Pancreas (tissue), 10 donors: ENCODE measurements around the gene BEST2. TPM values are rescaled to one million over a fixed set of nuclear protein-coding genes. Genes with fewer than 3 reads are reported as not detected.

Source experiments
- ATAC-seq, 4 donors: fragments of 200-7000 bp; cut with Tn5 transposase; one replicate each; pipeline versions ENCODE4 v1.8.0 to v1.9.1; 2020; ENCODE audit warnings: mild to moderate bottlenecking in 4 of 4, moderate library complexity in 4 of 4
- DNase-seq, 6 donors: peaks; one replicate each; pipeline ENCODE4 v3.0.0-alpha.2; 2020
- FAIRE-seq: peaks from 2 replicates; lab custom pipeline; 2012; peaks lifted over from hg19 to GRCh38; lab: Jason Lieb, UNC
- H3K27ac ChIP-seq, 4 donors: fragments of 200-600 bp; sonication (generic); 1 replicate in 3 of 4; 2 replicates in 1 of 4; pipeline versions ENCODE4 v1.5.0 to v1.8.0; 2020
- H3K27me3 ChIP-seq, 4 donors: fragments of 200-600 bp; one replicate each; pipeline ENCODE4 v1.8.0; 2021
- H3K36me3 ChIP-seq, 3 donors: fragments of 200-600 bp; sonication (generic) in 1 of 3; one replicate each; pipeline versions ENCODE4 v1.5.0 to v1.8.0; 2020 to 2021
- H3K4me1 ChIP-seq, 3 donors: fragments of 200-600 bp; one replicate each; pipeline ENCODE4 v1.8.0; 2021
- H3K4me3 ChIP-seq, 4 donors: fragments of 200-600 bp; sonication (generic) in 2 of 4; one replicate each; pipeline versions ENCODE4 v1.5.0 to v1.8.0; 2020 to 2021
- H3K9me3 ChIP-seq, 4 donors: fragments of 200-600 bp; one replicate each; pipeline ENCODE4 v1.8.0; 2021
- WGBS, 2 donors: extraction: QIAGEN DNeasy Blood & Tissue Kit; methylation state at CpG; one replicate each; pipeline ENCODE4 v1.1.7; 2013; 5-methylcytosine and 5-hydroxymethylcytosine counted together
- intact Hi-C, 3 donors: fragments of 100-400 bp; cut with DNase I; formaldehyde crosslinking; loops; one replicate each; pipeline versions ENCODE4 v1.11.1 to v1.14.2; 2022
- polyA plus RNA-seq, 2 donors: library from polyadenylated mRNA; stranded (reverse); fragments of 200-250 nt; gene quantifications; one replicate each; pipeline ENCODE4 v1.2.3, GENCODE V29; 2013
- total RNA-seq, 6 donors: library from RNA; stranded (reverse); fragmentation: NEBNext Ultra II Directional in 4 of 6; extraction: Animal tissue kit (Norgen Biotek cat#: 25700) in 4 of 6; gene quantifications; one replicate each; pipeline versions ENCODE4 v1.2.1 to v1.2.4, GENCODE V29; 2021 to 2023
- TF ChIP-seq, protein P1 (sequence below), 4 donors: fragments of 200-600 bp; sonication (generic) in 3 of 4; IDR thresholded peaks; one replicate each; pipeline versions ENCODE4 v1.5.0 to v1.8.0; 2021; ENCODE audit warnings: antibody characterized with exemption in 4 of 4
- donor health status: healthy with polysubstance abuse.
- donor health status: DM: no; HTN: no; CAD: no; lungs with moderate emphysema.
- donor health status: DM: no; HTN: no; CAD: no.
- donor health status: control.
- donor health status: control.
- donor health status: Bipolar disorder and iron deficiency.
- donor health status: DM: yes; HTN: yes; CAD: no.
- donor health status: DM: no; HTN: no; CAD: no.
- donor health status: DM: no; HTN: no; CAD: no.
- donor health status: DM: yes; HTN: yes; CAD: no.

The BEST2 gene
- total and polyA plus RNA-seq, 8 donors, result not detected

DNA sequence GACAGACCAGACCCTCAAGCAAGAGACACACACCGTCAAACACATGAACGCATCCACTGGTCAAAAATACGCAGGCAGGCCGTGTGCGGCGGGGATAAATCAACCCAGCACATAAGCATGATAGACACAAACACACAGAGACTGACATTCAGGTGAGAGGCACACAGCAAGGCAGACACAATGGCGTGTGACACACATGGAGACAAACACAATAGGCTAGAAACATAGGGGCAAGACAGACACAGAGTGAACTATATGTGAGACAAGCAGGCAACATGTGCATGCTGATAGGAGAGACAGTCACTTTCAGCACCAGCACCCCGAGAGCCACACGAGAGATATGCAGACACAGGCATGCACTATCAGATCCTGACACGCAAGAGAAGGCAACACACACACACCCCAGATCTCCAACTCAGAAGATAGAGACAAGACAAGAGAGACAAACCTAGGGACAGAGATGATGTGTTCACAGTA, 32.8 kb downstream of the BEST2 start:
- Histone ChIP-seq H3K4me3 (no peak overlapping the region), H3K27ac (peak overlapping the region; percentile 68 to 99 (median 84)), H3K4me1 (peaks cover 16 to 56% (median 23%) of the 10 kb centered on the region in 3 donors), H3K9me3 (no peaks in the 10 kb centered on the region), H3K36me3 (no peaks in the 10 kb centered on the region), H3K27me3 (no peaks in the 10 kb centered on the region)
- FAIRE-seq (no peak), ATAC-seq (no peak), DNase-seq (no peak)
- TF ChIP-seq, protein P1, sequence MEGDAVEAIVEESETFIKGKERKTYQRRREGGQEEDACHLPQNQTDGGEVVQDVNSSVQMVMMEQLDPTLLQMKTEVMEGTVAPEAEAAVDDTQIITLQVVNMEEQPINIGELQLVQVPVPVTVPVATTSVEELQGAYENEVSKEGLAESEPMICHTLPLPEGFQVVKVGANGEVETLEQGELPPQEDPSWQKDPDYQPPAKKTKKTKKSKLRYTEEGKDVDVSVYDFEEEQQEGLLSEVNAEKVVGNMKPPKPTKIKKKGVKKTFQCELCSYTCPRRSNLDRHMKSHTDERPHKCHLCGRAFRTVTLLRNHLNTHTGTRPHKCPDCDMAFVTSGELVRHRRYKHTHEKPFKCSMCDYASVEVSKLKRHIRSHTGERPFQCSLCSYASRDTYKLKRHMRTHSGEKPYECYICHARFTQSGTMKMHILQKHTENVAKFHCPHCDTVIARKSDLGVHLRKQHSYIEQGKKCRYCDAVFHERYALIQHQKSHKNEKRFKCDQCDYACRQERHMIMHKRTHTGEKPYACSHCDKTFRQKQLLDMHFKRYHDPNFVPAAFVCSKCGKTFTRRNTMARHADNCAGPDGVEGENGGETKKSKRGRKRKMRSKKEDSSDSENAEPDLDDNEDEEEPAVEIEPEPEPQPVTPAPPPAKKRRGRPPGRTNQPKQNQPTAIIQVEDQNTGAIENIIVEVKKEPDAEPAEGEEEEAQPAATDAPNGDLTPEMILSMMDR (IDR thresholded peaks at IDR 0.05), result no peak
- intact Hi-C loops, result no loop called here
- WGBS, 2 donors, result 62 to 67% methylated on average over 10 of the region's 10 CpGs

DNA sequence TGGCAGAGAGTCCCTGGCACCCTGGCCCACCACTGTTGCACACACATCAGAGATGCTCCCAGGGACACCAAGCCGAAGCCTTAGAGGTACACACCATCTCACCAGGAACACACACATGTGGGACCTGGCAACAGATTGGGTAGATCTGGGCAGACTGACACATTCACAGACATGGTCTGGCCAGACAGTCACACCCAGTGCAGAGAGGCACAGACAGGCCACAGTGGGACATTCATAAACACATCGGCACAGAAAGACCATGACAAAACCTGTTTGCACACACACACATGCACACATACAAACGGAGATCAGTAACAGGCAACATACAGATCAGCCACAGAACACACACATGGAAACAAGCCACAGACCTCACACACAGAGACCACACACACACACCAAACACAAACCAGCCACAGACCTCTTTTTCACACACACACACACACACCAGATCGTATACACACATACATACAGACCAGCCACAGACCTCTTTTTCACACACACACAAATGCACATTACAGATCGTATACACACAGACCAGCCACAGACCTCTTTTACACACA, 33.4 kb downstream of the BEST2 start:
- no peaks in the 10 kb centered on the region for H3K9me3 ChIP-seq
- H3K4me1 ChIP-seq, result peaks cover 16 to 52% (median 23%) of the 10 kb centered on the region in 3 donors
- no peaks in the 10 kb centered on the region for H3K36me3 ChIP-seq
- no peaks in the 10 kb centered on the region for H3K27me3 ChIP-seq
- ATAC-seq (no peak), FAIRE-seq (no peak), DNase-seq (no peak)
- no peak overlapping the region for H3K4me3 ChIP-seq
- 58 to 66% methylated on average over 5 of the region's 5 CpGs for WGBS, 2 donors
- peak overlapping the region in 2 of 4 donors; percentile 95 to 99 for H3K27ac ChIP-seq
- intact Hi-C loops, result no loop called here
- TF ChIP-seq, protein P1 (IDR thresholded peaks at IDR 0.05), result no peak

DNA sequence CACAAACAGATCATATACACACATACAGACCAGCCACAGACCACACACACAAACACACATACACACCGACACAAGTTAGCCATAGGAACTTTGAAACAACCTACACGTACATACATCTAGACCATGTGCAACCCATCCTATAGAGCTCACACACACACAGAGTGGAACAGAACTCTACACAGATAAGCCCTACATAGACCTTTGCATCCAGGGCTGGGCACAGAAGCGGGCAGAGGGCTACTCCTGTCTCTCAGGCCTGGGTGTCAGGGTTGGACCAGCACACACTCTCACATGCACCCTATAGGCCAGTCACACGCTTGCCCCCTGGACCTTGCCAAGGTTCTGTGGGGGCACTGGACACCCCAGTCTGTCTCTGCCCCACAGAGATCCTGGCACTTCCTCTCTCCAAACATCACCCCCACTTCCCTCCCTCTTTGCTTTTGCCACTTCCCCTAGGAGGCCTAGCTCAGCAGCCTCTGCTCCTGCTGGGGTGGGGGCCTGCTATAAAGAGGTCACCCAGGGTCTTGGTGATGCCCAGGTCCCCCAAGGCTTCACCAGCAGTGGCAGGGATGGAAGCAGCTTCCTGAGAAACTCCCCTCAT, 33.9 kb downstream of the BEST2 start:
- H3K36me3 ChIP-seq, result no peaks in the 10 kb centered on the region
- H3K27me3 ChIP-seq, result no peaks in the 10 kb centered on the region
- TF ChIP-seq, protein P1 (IDR thresholded peaks at IDR 0.05), result no peak
- H3K4me1 ChIP-seq, result peaks cover 16 to 52% (median 26%) of the 10 kb centered on the region in 3 donors
- intact Hi-C loops, result no loop called here
- FAIRE-seq, result no peak
- H3K4me3 ChIP-seq, result no peak overlapping the region
- DNase-seq, result no peak
- H3K9me3 ChIP-seq, result no peaks in the 10 kb centered on the region
- ATAC-seq, result no peak
- peak overlapping the region; percentile 74 to 99 (median 85) for H3K27ac ChIP-seq
- 73% methylated on average over 4 of the region's 4 CpGs for WGBS, 2 donors

DNA sequence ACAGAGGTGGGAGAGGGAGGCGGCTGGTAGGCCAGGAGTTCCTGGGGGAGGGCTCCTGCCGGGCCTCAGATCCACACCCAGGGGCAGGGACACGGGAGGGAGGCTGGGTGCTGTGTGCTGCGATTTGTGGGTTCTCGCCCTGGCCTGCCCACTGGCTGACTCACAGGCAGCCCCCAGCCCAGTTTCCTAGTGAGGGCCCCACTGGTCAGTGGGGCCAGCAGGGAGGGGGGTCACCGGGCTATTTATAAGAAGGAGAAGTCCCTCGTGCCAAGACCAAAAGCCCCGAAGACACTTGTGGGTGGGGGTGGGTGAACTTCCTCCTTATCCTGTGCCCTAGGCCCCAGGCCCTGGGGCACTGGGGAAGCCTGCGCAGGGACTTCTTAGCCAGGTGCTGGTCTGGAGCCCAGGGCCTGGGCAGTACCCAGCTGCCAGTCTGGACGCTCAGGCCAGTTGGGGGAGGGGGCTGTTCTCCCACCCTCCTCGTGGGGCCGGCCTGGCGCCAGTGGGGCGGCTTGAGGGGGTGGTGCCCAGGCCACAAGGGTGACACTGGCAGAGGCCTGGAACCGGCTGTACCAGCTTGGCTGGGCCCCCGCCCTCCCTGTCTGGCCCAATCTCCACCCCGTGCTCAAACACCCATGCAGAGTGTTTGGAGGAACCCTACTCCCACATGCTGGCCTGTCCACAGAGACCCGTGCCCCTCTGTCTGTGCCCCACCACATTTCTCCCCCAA, 34.7 kb downstream of the BEST2 start:
- no peaks in the 10 kb centered on the region for H3K9me3 ChIP-seq
- DNase-seq (peak in 5 of 6 donors; percentile 77 to 88 (median 87)), FAIRE-seq (no peak), ATAC-seq (peak in 3 of 4 donors; percentile 1 to 28 (median 8))
- H3K27ac ChIP-seq, result peak overlapping the region; percentile 74 to 99 (median 85)
- H3K4me3 ChIP-seq, result peak overlapping the region in 1 of 4 donors; percentile 14
- intact Hi-C loops, result no loop called here
- TF ChIP-seq, protein P1 (IDR thresholded peaks at IDR 0.05), result no peak
- no peaks in the 10 kb centered on the region for H3K36me3 ChIP-seq
- H3K4me1 ChIP-seq, result peaks cover 16 to 52% (median 31%) of the 10 kb centered on the region in 3 donors
- H3K27me3 ChIP-seq, result no peaks in the 10 kb centered on the region
- 22 to 36% methylated on average over 10 to 18 of the region's 18 CpGs for WGBS, 2 donors
